ENCODE data around the gene ELOVL2.

- TF ChIP-seq CTCF (IDR thresholded peaks at IDR 0.05) (no peak), POLR2AphosphoS5 (IDR thresholded peaks at IDR 0.05) (no peak), POLR2A (IDR thresholded peaks at IDR 0.05) (no peak)
These were observed 21.1 kb downstream of the ELOVL2 start for GRCh38 chr6:11023032-11023431.
